H1 (cell line): ENCODE measurements around the gene GPR141. TPM values are rescaled to one million over a fixed set of nuclear protein-coding genes. Genes with fewer than 3 reads are reported as not detected.

Source experiments
- CTCF ChIA-PET: fragments of 300-600 bp; sonication (Branson Sonifier 250); formaldehyde crosslinking; loops from one replicate; lab custom pipeline; 2021; ENCODE audit not compliant: partially characterized antibody; lab: Charles Lee
- POLR2A ChIA-PET: fragments of 300-600 bp; sonication (Branson Sonifier 250); formaldehyde crosslinking; loops from one replicate; lab custom pipeline; 2021; ENCODE audit warnings: inconsistent platforms; ENCODE audit not compliant: partially characterized antibody; lab: Charles Lee
- DNase-seq, 2 experiments: peaks; one replicate each; pipeline versions ENCODE4 v3.0.0 to v3.0.0-alpha.2; 2010 to 2022; ENCODE audit warnings: low spot score in 2 of 2, low read depth in 1 of 2, mixed read lengths in 1 of 2
- FAIRE-seq: peaks from 2 replicates; lab custom pipeline; 2011; peaks lifted over from hg19 to GRCh38; lab: Jason Lieb, UNC
- H2AFZ ChIP-seq: 2 replicates; pipeline ENCODE4 v1.8.1; 2012; ENCODE audit warnings: low read length, inconsistent platforms
- H2AK5ac ChIP-seq: 2 replicates; pipeline ENCODE4 v1.6.1; 2013; ENCODE audit warnings: low read depth, low read length
- H2BK120ac ChIP-seq: replicated peaks from 2 replicates; pipeline ENCODE3; 2013; ENCODE audit warnings: low read depth, low read length, inconsistent platforms
- H2BK12ac ChIP-seq: 2 replicates; pipeline ENCODE4 v1.6.1; 2013; ENCODE audit warnings: low read depth, low read length
- H2BK15ac ChIP-seq: 2 replicates; pipeline ENCODE4 v1.6.1; 2013; ENCODE audit warnings: low read length
- H2BK20ac ChIP-seq: 2 replicates; pipeline ENCODE4 v1.6.1; 2013; ENCODE audit warnings: low read length
- H2BK5ac ChIP-seq: 2 replicates; pipeline ENCODE4 v1.6.1; 2013; ENCODE audit warnings: low read depth, low read length
- H3K14ac ChIP-seq: 2 replicates; pipeline ENCODE4 v1.6.1; 2013; ENCODE audit warnings: inconsistent platforms; ENCODE audit not compliant: insufficient read length
- H3K18ac ChIP-seq: 2 replicates; pipeline ENCODE4 v1.6.1; 2013; ENCODE audit warnings: low read length; ENCODE audit errors: extremely low read depth
- H3K23ac ChIP-seq: 2 replicates; pipeline ENCODE4 v1.6.1; 2013; ENCODE audit warnings: inconsistent platforms; ENCODE audit not compliant: insufficient read length
- H3K23me2 ChIP-seq: 2 replicates; pipeline ENCODE4 v1.6.1; 2013; ENCODE audit warnings: low read depth, low read length
- H3K27ac ChIP-seq: 2 replicates; pipeline ENCODE4 v1.6.1; 2011; ENCODE audit warnings: low read depth, low read length, inconsistent platforms
- H3K27me3 ChIP-seq, 4 experiments: replicated peaks in 1 of 4; 1 replicate in 1 of 4; 2 replicates in 3 of 4; pipeline versions ENCODE4 v1.6.1 to v1.8.1; 2011 to 2013; ENCODE audit warnings: low read length in 3 of 4, mild to moderate bottlenecking in 3 of 4, inconsistent platforms in 2 of 4, mixed read lengths in 2 of 4, moderate library complexity in 1 of 4; ENCODE audit not compliant: control insufficient read depth in 3 of 4, insufficient read depth in 3 of 4; ENCODE audit errors: extremely low read depth in 1 of 4
- H3K36me3 ChIP-seq, 4 experiments: 2 replicates each; pipeline versions ENCODE4 v1.6.1 to v1.8.1; 2011 to 2013; ENCODE audit warnings: mild to moderate bottlenecking in 4 of 4, low read length in 3 of 4, moderate library complexity in 2 of 4, control low read depth in 1 of 4, inconsistent platforms in 1 of 4; ENCODE audit not compliant: insufficient read depth in 4 of 4, control insufficient read depth in 2 of 4
- H3K4ac ChIP-seq: replicated peaks from 2 replicates; pipeline ENCODE3; 2013; ENCODE audit warnings: low read length, low read depth, mixed read lengths, inconsistent platforms; ENCODE audit not compliant: insufficient read length
- H3K4me1 ChIP-seq, 4 experiments: replicated peaks in 1 of 4; 1 replicate in 1 of 4; 2 replicates in 3 of 4; pipeline versions ENCODE4 v1.6.1 to v1.8.1; 2011 to 2013; ENCODE audit warnings: low read length in 3 of 4, inconsistent platforms in 2 of 4, mixed read lengths in 1 of 4; ENCODE audit not compliant: insufficient read depth in 4 of 4, control insufficient read depth in 3 of 4
- H3K4me2 ChIP-seq, 2 experiments: 2 replicates each; pipeline versions ENCODE4 v1.6.1 to v1.8.1; 2011 to 2013; ENCODE audit warnings: low read depth in 2 of 2, low read length in 2 of 2, control low read depth in 1 of 2, inconsistent platforms in 1 of 2, mild to moderate bottlenecking in 1 of 2; ENCODE audit not compliant: insufficient read depth in 1 of 2
- H3K4me3 ChIP-seq, 4 experiments: fragments of 200-600, 300-600 bp in 1 of 4; sonication (generic), shearing (Covaris generic), sonication (Bioruptor Twin) in 1 of 4; 2 replicates each; pipeline versions ENCODE4 v1.5.1 to v1.8.1; 2011 to 2016; ENCODE audit warnings: low read length in 4 of 4, low read depth in 3 of 4, control low read depth in 2 of 4, inconsistent platforms in 2 of 4, mild to moderate bottlenecking in 2 of 4, mixed read lengths in 1 of 4, moderate library complexity in 1 of 4; ENCODE audit not compliant: insufficient read depth in 2 of 4; ENCODE audit errors: extremely low read depth in 1 of 4
- H3K56ac ChIP-seq: replicated peaks from 2 replicates; pipeline ENCODE3; 2013; ENCODE audit warnings: low read depth, mild to moderate bottlenecking, mixed read lengths, low read length, inconsistent platforms; ENCODE audit not compliant: insufficient read length
- H3K79me1 ChIP-seq: 2 replicates; pipeline ENCODE4 v1.6.1; 2013; ENCODE audit warnings: low read depth, low read length, control low read depth
- H3K79me2 ChIP-seq, 2 experiments: 2 replicates each; pipeline versions ENCODE4 v1.6.1 to v1.8.1; 2012 to 2013; ENCODE audit warnings: low read length in 2 of 2, mild to moderate bottlenecking in 2 of 2, inconsistent platforms in 1 of 2; ENCODE audit not compliant: insufficient read depth in 2 of 2, control insufficient read depth in 1 of 2
- H3K9ac ChIP-seq, 4 experiments: replicated peaks in 1 of 4; 1 replicate in 1 of 4; 2 replicates in 3 of 4; pipeline versions ENCODE4 v1.6.1 to v1.8.1; 2011 to 2013; ENCODE audit warnings: low read depth in 3 of 4, low read length in 3 of 4, control low read depth in 2 of 4, mild to moderate bottlenecking in 2 of 4, moderate library complexity in 2 of 4, inconsistent platforms in 1 of 4; ENCODE audit errors: extremely low read depth in 1 of 4
- H3K9me3 ChIP-seq, 2 experiments: 2 replicates each; pipeline versions ENCODE4 v1.6.1 to v1.8.1; 2012 to 2013; ENCODE audit warnings: mild to moderate bottlenecking in 2 of 2, moderate library complexity in 2 of 2, control low read depth in 1 of 2, inconsistent platforms in 1 of 2, low read depth in 1 of 2, low read length in 1 of 2, mixed read lengths in 1 of 2; ENCODE audit not compliant: insufficient read depth in 2 of 2
- H4K20me1 ChIP-seq, 2 experiments: replicated peaks in 1 of 2; 2 replicates each; pipeline versions ENCODE3 to v1.8.1; 2011 to 2013; ENCODE audit warnings: inconsistent platforms in 2 of 2, low read length in 2 of 2, mild to moderate bottlenecking in 1 of 2; ENCODE audit not compliant: insufficient read depth in 2 of 2, control insufficient read depth in 1 of 2
- H4K5ac ChIP-seq: 2 replicates; pipeline ENCODE4 v1.6.1; 2013; ENCODE audit warnings: low read length, low read depth, mixed read lengths, inconsistent platforms; ENCODE audit not compliant: insufficient read length
- H4K8ac ChIP-seq: 2 replicates; pipeline ENCODE4 v1.8.0; 2013; ENCODE audit warnings: mild to moderate bottlenecking, moderate library complexity, low read length, inconsistent platforms; ENCODE audit not compliant: insufficient read depth; ENCODE audit errors: extremely low read depth
- H4K91ac ChIP-seq: replicated peaks from 2 replicates; pipeline ENCODE3; 2013; ENCODE audit warnings: low read length, mixed read lengths, inconsistent platforms; ENCODE audit not compliant: insufficient read length
- BRCA1 ChIP-seq: IDR thresholded peaks from 2 replicates; pipeline ENCODE4 v1.6.1; 2012; ENCODE audit warnings: low read depth, low read length, improper control_type of control experiment
- CBX5 ChIP-seq: fragments of 300-800, 300-1000 bp; sonication (generic); IDR thresholded peaks from 2 replicates; pipeline ENCODE4 v1.7.1; 2016; ENCODE audit warnings: antibody characterized with exemption, low read length, low read depth
- CTCF ChIP-seq, 3 experiments: IDR thresholded peaks; 1 replicate in 2 of 3; 2 replicates in 1 of 3; pipeline versions ENCODE4 v1.5.1 to v1.6.1; 2011; ENCODE audit warnings: low read length in 3 of 3, mild to moderate bottlenecking in 3 of 3, inconsistent platforms in 2 of 3, low read depth in 1 of 3, moderate library complexity in 1 of 3; ENCODE audit not compliant: insufficient read depth in 1 of 3; ENCODE audit errors: control extremely low read depth in 1 of 3
- HDAC6 ChIP-seq: IDR thresholded peaks from one replicate; pipeline ENCODE4 v1.7.1; 2012; ENCODE audit warnings: low read depth, mild to moderate bottlenecking, inconsistent platforms, low read length, moderate library complexity
- NANOG ChIP-seq: IDR thresholded peaks from 2 replicates; pipeline ENCODE4 v1.6.1; 2011; ENCODE audit warnings: low read length, low read depth, mild to moderate bottlenecking, inconsistent platforms; ENCODE audit not compliant: insufficient read depth, poor library complexity, severe bottlenecking
- POLR2A ChIP-seq, 2 experiments: IDR thresholded peaks; 1 replicate in 1 of 2; 2 replicates in 1 of 2; pipeline ENCODE4 v1.6.1; 2011; ENCODE audit warnings: low read depth in 2 of 2, low read length in 2 of 2, mild to moderate bottlenecking in 2 of 2; ENCODE audit errors: control extremely low read depth in 1 of 2
- POU5F1 ChIP-seq: IDR thresholded peaks from 2 replicates; pipeline ENCODE4 v1.6.1; 2011; ENCODE audit warnings: low read depth, mild to moderate bottlenecking, low read length, moderate library complexity
- RXRA ChIP-seq: IDR thresholded peaks from 2 replicates; pipeline ENCODE4 v1.6.1; 2011; ENCODE audit warnings: low read depth, mild to moderate bottlenecking, low read length, moderate library complexity; ENCODE audit not compliant: insufficient read depth
- SIX5 ChIP-seq: IDR thresholded peaks from 2 replicates; pipeline ENCODE4 v1.6.1; 2011; ENCODE audit warnings: mild to moderate bottlenecking, low read depth, low read length
- TAF7 ChIP-seq: optimal IDR thresholded peaks from 2 replicates; pipeline ENCODE3; 2011; ENCODE audit warnings: low read depth, mild to moderate bottlenecking, inconsistent platforms, low read length, moderate library complexity, borderline replicate concordance
- USF2 ChIP-seq: IDR thresholded peaks from 2 replicates; pipeline ENCODE4 v1.6.1; 2011; ENCODE audit warnings: low read length, improper control_type of control experiment
- WGBS, 2 experiments: shearing (Covaris generic) in 1 of 2; methylation state at CpG; one replicate each; pipeline versions ENCODE4 v1.1.6 to v1.1.7; 2013 to 2015; ENCODE audit warnings: low lambda C conversion rate in 2 of 2, mixed read lengths in 2 of 2, inconsistent platforms in 1 of 2, low coverage in 1 of 2, missing lambda C conversion rate in 1 of 2; ENCODE audit not compliant: insufficient replicate concordance in 2 of 2, insufficient coverage in 1 of 2, insufficient read length in 1 of 2; ENCODE audit errors: extremely low coverage in 1 of 2, missing lambda C conversion rate in 1 of 2; 5-methylcytosine and 5-hydroxymethylcytosine counted together
- polyA plus RNA-seq, 7 experiments: library from polyadenylated mRNA; depleted of rRNA in 3 of 7; stranded (reverse) in 5 of 7; unstranded in 2 of 7; fragments of >200 nt in 5 of 7; fragments of 200-250 nt in 2 of 7; gene quantifications; 1 replicate in 5 of 7; 2 replicates in 1 of 7; 4 replicates in 1 of 7; pipeline versions ENCODE4 v1.2.1 to v1.2.3, GENCODE V29; 2011 to 2013; ENCODE audit warnings: missing spikeins in 2 of 7, mixed read lengths in 2 of 7
- total RNA-seq: library from RNA; stranded (reverse); fragmentation: NEBNext Ultra II Directional; extraction: Animal tissue kit (Norgen Biotek cat#: 25700); gene quantifications from 2 replicates; pipeline ENCODE4 v1.2.1, GENCODE V29; 2021

GPR141 gene
- total and polyA plus RNA-seq, 2 of the 8 experiments (the other 6 are each of a cell fraction or from before 2014, with no cell fraction given) = 0.45 to 1.0 TPM

- H3K4me1 ChIP-seq = no peaks in the 10 kb centered on the region; a peak in 1 of 7 replicates
- no peak overlapping the region for H2BK15ac ChIP-seq
- H3K9me3 ChIP-seq = no peaks in the 10 kb centered on the region
- H2AFZ ChIP-seq = no peak overlapping the region
- ChIA-PET POLR2A (no interaction called here), CTCF (no interaction called here)
- H3K4me2 ChIP-seq = no peak overlapping the region
- H3K14ac ChIP-seq = no peak overlapping the region
- no peak overlapping the region for H2BK5ac ChIP-seq
- H4K8ac ChIP-seq = no peak overlapping the region
- no peak overlapping the region for H3K56ac ChIP-seq
- DNase-seq (no peak), FAIRE-seq (no peak)
- H2BK120ac ChIP-seq = no peak overlapping the region
- H2BK12ac ChIP-seq = no peak overlapping the region
- H2BK20ac ChIP-seq = no peak overlapping the region
- WGBS, 2 experiments = 93% methylated on average over 2 of the region's 2 CpGs; no CpG with 5 or more reads in 1 of the 2 experiments
- H3K79me1 ChIP-seq = no peaks in the 10 kb centered on the region
- no peak overlapping the region for H3K27ac ChIP-seq
- no peaks in the 10 kb centered on the region for H4K20me1 ChIP-seq
- H4K91ac ChIP-seq = no peak overlapping the region
- H3K23ac ChIP-seq = no peak overlapping the region
- no peaks in the 10 kb centered on the region for H3K27me3 ChIP-seq
- H3K36me3 ChIP-seq = no peaks in the 10 kb centered on the region
- H3K4ac ChIP-seq = no peak overlapping the region
- H3K9ac ChIP-seq = no peak overlapping the region
- no peaks in the 10 kb centered on the region; the same call in 1 of the 2 replicates for H3K23me2 ChIP-seq
- no peak overlapping the region for H2AK5ac ChIP-seq
- H3K79me2 ChIP-seq = no peaks in the 10 kb centered on the region
- H3K4me3 ChIP-seq = no peak overlapping the region
- no peak overlapping the region for H3K18ac ChIP-seq
- no peak overlapping the region for H4K5ac ChIP-seq
- TF ChIP-seq POU5F1 = no peak
- TF ChIP-seq TAF7 = no peak
- TF ChIP-seq NANOG = no peak
- TF ChIP-seq HDAC6 = no peak
- no peak for TF ChIP-seq CBX5
- no peak for TF ChIP-seq POLR2A (IDR thresholded peaks at IDR 0.05; ENCODE audit: control extremely low read depth in 1 of 2, low read depth in 2 of 2, low read length in 2 of 2)
- TF ChIP-seq USF2 = no peak
- TF ChIP-seq SIX5 = no peak
- TF ChIP-seq BRCA1 = no peak
- no peak for TF ChIP-seq CTCF (IDR thresholded peaks at IDR 0.05; ENCODE audit: control extremely low read depth in 1 of 3, insufficient read depth in 1 of 3, low read depth in 1 of 3, low read length in 3 of 3)
- TF ChIP-seq RXRA = no peak
Observed at GRCh38 chr7:37714606-37715005, 31.0 kb downstream of the GPR141 start.
